NOMO-1 treated with DMSO at 0.1 percent for 48 hours (cell line): ENCODE results near the gene FAM124B.
"Not testable (repeated sequence)": the region's sequence is repeated elsewhere in the genome, so short reads cannot be mapped to it uniquely, and the experiment has no call there.

Experiments used
- DNase-seq: peaks from one replicate; lab custom pipeline; 2025; ENCODE audit not compliant: unreplicated experiment; lab: John Stamatoyannopoulos, UW

Gene FAM124B

GRCh38 chr2:224413381-224413780, 11.5 kb upstream of the FAM124B start:
- no peak for DNase-seq

DNA sequence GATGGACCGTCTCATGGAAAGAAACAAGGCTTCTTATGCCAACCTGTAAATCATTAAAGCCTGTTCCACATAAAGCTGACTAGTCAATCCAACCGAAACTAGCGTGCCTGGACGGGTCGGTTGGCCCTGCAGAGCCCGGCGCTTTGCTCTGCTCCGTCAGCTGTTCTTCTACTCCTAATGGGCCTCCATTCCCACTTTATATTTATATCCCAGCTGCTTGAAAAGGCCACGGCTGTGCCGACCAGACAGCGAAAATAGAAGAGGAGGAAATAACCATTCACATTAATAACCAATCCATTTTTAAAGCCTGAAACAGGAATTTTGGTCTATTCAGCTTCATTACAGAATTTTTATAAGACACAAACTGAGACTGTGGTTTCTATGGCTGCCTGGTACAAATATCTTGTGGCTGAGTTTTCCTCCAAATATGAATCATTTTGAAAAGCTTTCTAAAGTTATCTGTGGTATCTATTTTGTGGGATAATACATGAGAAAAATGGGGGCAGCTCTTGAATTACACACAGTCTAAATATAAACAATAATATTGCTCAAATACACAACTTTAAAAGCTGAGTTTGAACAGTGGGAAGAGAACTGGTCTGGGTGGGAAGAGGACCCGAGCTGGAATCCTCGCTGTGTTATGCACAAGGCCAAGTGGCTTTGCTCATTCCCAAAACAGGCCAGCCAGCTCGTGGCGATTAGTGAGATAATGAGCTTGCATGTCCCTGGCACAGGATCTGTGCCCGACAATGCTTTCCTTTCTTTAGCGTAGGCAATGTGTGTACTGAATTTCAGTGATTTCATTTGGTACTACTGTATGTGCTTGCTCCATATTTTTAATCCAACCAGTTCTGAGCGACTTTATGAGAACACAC, 10.5 kb upstream of the FAM124B start:
- DNase-seq: no peak

GRCh38 chr2:224410946-224411561, 9.1 kb upstream of the FAM124B start:
- no peak for DNase-seq

DNA sequence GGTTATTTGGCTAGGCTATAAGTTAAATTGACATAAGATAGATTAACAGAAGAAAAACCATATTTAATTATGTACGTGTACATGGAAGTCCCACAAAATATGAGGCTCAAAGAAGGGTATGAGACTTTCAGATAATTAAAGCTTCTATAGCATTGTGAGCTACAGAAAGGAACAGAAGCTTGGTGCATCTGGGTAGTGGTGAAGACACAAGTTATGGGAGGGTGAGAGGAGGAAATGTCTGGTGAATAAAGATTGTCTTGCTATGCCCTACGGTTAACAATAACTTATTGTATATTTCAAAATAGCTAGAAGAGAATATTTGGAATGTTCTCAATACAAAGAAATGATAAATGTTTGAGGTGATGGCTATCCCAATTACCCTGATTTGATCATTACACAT, 6.8 kb upstream of the FAM124B start:
- DNase-seq: no peak

DNA sequence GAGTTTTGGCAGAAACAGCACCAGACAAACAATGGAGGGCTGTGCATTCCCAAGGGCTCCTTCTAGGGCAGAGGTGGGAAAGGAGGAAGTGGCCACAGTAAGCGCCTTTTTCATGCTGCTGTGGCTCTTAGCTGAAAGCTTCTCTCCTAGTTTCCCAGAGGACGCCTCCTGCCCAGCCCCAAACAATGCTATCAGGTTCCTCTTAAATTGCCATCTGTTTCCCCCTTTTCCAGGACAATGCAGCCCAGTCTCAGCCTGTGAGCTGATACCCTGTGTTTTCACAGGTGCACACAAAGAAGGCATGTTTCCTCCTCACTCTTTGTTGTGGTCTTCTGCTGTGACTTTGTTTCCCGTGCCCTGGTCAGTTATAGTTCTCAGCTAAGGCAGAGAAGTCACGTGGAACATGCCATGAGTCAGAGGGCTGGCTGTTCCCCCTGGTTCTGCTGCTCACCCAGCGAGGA, 5.4 kb upstream of the FAM124B start:
- DNase-seq: no peak

DNA sequence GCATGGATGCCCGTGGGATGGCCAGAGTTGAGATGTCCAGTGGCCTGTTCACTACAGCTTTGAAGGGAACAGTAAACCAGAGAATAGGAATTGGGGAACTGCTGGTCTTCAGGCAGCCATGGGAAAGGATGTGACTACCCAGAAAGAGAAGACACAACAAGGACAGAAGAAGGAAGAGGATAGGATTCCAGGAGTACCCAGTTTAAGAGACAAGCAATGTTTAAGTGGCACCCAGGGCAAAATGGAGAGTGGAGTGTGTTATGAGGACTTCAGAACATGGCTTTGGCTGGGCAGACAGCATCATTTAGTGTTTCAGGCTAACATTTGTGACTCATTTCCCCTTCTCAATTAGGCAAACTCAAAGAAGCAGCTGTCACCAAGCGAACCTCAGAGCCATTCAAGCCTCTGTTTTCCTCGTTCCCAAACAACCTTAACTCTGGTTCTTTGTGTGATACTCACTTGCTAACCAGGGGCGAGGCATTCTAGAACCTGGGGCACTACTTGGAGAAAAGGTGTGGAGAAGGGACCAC, 4.0 kb upstream of the FAM124B start:
- DNase-seq: peak; percentile 42

GRCh38 chr2:224405412-224405811, 3.5 kb upstream of the FAM124B start:
- peak; percentile 66 for DNase-seq

DNA sequence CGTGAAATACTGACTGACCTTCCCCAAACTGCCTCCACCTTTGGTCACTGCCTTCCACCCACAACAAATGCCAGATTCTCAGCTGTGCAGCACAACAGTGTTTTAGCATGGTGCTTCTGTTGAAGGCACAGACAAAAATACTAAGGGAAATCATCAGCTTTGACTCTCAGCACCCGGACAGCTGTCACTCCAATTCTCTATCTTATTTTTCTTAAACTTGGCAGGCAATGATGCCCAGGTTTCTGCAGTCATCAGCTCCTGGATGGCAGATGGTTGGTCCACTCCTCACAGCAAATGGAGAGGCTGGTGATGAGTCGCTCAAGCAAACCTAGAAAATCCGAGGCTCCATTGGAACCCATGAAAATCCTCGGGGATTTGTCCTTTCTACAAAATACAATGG, 2.9 kb upstream of the FAM124B start:
- no peak for DNase-seq

GRCh38 chr2:224403657-224404056, 1.8 kb upstream of the FAM124B start:
- no peak for DNase-seq

GRCh38 chr2:224400886-224401632, 848 bp downstream of the FAM124B start:
- DNase-seq: no peak

GRCh38 chr2:224400174-224400810, 1.6 kb downstream of the FAM124B start:
- no peak for DNase-seq

DNA sequence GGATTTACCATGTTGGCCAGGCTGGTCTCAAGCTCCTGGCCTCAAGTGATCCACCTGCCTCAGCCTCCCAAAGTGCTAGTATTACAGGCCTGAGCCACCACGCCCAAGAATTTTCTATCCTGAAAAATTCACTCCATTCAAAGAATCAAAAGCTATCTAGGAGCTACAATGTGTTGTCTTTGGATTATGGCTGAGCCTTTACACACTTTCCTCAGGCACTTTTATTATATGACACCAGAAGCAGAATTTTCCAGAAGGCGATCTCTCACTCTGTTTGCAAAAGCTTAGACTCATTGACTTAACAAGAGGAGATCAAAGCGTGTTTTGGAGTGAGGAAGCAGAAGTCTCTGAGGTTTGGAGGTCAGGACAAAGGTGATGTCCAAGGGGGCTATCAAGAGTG, 3.6 kb downstream of the FAM124B start:
- DNase-seq: no peak

- not testable (repeated sequence) for DNase-seq
Observed at GRCh38 chr2:224397100-224397499, 4.8 kb downstream of the FAM124B start.

- DNase-seq: no peak
Observed at GRCh38 chr2:224395620-224396390, 6.1 kb downstream of the FAM124B start.

GRCh38 chr2:224393157-224393872, 8.6 kb downstream of the FAM124B start:
- no peak for DNase-seq

DNA sequence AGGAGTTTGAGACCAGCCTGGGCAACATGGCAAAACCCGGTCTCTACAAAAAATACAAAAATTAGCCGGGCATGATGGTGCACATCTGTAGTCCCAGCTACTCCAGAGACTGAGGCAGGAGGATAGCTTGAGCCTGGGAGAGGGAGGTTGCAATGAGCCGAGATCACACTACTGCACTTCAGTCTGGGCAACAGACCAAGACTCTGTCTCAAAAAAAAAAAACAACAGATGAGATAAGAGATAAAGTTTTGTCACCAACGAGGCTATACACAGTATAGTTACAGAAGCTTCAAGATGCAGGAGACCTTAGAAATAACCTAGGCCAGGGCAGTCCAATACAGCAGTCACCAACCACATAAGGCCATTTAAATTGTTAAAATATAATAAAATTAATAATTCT, 9.4 kb downstream of the FAM124B start:
- no peak for DNase-seq

DNA sequence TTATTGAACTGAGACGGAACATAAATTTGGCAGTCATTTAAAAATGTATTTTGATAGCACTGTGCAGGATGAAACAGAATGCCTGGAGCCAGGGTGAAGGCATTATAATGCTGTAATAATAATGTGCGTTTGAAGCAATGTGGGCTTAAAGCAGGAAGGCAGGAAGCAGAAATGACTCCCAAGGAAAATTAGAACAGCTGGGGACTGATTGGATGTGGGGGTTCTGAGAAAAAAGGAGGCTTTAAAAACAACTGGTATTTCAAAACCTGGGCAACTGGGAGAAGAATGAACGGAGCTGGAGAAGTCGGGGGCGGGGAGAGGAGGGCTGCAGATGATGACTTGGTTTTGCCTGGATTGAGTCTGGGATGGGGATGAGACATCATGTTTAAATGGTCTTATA, 12.6 kb downstream of the FAM124B start:
- DNase-seq: no peak

DNA sequence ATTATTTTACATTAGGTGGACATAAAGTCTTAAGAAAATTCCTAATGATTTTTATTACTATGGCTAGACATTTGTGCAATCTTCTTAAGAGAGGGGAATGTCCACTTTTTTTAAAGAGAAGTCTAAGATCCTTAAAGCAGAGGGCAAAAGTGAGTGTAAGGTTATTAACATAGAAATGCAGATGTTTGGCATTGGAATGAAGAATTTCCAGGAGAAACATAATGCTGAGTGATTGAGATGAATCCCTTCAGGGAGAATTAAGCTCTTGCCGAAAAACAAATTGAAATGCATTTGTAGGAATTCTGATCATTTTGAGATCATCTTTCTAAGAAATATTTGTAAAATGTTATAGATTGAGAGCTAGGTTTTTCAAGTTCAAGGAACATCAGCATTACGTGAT, 15.0 kb downstream of the FAM124B start:
- DNase-seq: no peak

DNA sequence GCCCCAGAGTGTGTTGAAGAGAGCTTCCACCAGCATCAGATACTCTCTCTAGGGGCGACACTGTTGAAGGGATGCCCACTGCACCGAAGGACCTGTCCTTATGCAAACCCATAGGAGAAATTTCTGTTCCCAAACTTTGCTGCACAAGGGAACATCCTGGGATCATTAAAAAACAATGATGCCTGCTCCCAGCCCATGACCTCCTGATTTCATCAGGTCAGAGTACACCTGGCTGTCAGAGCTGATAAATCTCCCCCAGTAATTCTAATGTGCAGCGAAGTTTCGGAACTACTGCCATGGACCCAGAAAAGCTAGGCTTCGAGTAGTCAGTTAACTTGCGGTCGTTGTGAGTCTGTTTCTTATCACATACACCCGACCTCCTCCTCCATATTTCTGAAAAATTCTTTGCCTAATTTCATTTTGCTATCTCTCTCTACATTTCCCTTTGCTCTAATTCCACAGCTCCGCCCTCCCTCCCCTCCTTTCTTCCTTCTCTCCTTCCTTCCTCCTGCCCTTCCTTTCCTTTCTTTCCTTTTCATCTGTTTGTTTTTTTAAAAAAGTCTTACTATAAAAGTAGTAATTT, 18.8 kb downstream of the FAM124B start:
- no peak for DNase-seq
